GM13976 (cell line): Measurements from ENCODE around the gene KMT2D.

ENCODE experiments used
- DNase-seq: peaks from one replicate; pipeline ENCODE4 v3.0.0; 2012; ENCODE audit warnings: low spot score
- in situ Hi-C: fragments of 300-500 bp; cut with MboI; formaldehyde crosslinking; loops from one replicate; pipeline ENCODE4 v1.12.0; 2022; ENCODE audit warnings: low sequenced_read_pairs, mixed read lengths, inconsistent platforms; ENCODE audit not compliant: unreplicated experiment
- TF ChIP-seq, protein P1 (sequence below): IDR thresholded peaks from 2 replicates; pipeline ENCODE4 v1.5.1; 2012; ENCODE audit warnings: borderline replicate concordance, mild to moderate bottlenecking; ENCODE audit not compliant: insufficient read depth; ENCODE audit errors: extremely low read depth, missing control alignments, control extremely low read depth

The KMT2D gene

DNA sequence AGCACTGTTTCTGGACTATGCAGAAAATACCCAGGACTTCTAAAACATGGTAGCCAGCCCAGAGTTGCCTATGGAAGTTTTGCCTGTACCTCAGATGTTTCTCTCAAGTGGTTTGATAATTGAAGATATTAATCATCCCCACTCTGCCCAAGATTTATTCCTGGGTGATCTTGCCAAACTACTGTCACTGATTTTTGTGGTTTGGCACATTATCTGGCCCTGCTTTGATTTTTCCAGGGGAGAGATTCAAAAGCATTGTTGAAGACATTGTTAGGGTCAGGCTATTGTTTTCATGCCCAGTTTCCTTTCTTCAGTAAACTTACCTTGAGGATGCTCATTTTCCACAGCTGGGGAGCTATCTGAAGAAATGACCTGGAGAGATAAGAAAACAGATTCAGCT, 47.9 kb downstream of the KMT2D start:
- TF ChIP-seq, protein P1, sequence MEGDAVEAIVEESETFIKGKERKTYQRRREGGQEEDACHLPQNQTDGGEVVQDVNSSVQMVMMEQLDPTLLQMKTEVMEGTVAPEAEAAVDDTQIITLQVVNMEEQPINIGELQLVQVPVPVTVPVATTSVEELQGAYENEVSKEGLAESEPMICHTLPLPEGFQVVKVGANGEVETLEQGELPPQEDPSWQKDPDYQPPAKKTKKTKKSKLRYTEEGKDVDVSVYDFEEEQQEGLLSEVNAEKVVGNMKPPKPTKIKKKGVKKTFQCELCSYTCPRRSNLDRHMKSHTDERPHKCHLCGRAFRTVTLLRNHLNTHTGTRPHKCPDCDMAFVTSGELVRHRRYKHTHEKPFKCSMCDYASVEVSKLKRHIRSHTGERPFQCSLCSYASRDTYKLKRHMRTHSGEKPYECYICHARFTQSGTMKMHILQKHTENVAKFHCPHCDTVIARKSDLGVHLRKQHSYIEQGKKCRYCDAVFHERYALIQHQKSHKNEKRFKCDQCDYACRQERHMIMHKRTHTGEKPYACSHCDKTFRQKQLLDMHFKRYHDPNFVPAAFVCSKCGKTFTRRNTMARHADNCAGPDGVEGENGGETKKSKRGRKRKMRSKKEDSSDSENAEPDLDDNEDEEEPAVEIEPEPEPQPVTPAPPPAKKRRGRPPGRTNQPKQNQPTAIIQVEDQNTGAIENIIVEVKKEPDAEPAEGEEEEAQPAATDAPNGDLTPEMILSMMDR = no peak
- in situ Hi-C loops = no loop called here
- DNase-seq = no peak
